ENCODE results near the gene YJU2.
"Not testable (repeated sequence)": the region's sequence is repeated elsewhere in the genome, so short reads cannot be mapped to it uniquely, and the experiment has no call there.

The YJU2 gene

DNA sequence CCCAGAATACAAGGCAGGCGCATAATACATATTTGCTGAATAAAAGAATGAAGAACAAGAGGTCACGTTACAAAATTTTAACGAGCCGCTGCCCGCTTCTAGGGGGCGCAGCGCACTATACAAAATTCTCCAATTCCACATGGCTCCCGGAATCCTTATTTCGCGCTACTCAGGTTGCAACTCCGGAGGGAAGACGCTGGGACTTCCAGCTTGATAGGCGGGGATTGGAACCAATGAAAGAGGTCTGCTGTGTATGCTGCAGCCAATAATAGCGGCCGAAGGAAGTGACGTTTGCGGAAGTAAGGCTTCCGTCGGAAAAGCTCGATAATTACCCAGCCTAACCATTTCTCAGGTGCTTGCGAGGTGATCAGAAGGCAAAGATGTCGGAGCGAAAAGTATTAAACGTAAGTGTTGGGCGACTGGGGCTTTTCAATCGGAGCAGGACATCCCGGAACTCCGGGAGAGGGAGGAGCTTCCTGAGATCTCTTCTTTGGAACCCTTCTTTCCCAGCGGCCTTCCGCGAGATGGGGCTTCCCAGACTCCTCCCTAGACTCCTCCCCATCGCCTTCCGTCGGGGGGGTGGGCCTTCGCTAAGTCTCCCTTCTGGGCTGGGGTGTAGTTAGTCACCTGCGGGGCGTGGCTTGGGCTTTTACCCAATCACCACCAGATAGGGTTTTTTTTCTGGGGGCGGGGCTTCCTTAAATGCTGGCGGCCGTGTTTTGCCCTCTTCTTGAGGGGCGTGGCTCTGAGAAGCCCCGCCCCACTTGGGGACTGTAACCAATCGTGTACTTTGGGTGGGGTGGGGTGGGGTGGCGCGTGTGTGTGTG, at the start of gene YJU2:
TSS of gene YJU2 (plus strand) at position 314 of the 827 bp plus-strand sequence. CDS start at position 381, 67 bp downstream.
- DNase-seq, result peak; percentile 91

DNA sequence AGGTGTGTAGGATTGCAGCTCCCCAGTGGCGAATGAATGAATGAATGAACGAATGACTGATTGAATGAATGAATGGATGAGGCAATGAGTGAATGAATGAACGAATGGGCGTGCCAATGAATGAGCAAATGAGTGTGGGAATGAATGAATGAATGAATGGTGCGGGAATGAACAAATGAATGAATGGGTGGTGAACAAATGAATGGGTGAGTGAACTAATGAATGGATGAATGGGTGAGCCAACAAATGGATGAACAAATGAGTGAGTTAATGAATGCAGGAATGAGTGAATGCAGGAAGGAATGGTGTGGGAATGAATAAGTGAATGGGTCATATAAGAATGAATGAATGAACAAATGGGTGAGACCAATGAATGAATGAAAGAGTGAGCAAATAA, 49.7 kb upstream of the YJU2 start:
- no peak for DNase-seq

DNA sequence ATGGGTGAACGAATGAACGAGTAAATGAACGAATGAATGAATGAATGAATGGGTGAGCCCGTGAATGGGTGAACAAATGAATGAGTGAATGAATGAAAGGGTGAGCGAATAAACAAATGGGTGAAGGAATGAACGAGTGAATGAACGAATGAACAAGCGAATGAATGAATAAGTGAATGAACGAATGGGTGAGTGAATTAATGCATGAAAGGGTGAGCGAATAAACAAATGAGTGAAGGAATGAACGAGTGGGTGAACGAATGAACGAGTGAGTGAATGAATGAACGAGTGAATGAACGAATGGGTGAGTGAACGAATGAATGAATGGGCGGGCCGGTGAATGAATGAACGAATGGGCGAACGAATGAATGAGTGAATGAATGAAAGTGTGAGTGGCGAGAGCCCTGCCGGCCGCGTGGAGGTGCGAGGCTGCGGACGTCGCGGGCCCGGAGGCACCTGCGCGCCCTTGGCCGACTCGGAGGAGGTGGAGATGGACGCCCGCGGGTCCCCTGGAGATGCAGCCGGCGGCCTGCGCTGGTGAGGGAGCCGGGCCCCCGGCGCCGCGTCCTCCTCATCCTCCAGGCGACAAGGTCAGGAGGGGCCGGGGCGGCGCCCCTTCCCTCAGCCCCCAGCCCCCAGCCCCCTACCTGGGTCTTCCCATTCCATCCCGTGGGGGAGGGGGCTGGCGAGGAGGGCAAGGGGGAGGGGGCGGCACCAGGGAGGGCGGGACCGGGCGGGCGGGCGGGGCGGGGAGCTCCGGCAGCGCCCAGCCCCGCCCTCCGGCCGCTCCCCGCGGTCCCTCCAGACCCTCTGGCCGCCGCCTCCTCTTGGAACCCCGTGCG, 49.0 kb upstream of the YJU2 start:
- no peak for DNase-seq

- DNase-seq, result no peak
Observed at GRCh38 chr19:4198467-4199126, 48.3 kb upstream of the YJU2 start.

DNA sequence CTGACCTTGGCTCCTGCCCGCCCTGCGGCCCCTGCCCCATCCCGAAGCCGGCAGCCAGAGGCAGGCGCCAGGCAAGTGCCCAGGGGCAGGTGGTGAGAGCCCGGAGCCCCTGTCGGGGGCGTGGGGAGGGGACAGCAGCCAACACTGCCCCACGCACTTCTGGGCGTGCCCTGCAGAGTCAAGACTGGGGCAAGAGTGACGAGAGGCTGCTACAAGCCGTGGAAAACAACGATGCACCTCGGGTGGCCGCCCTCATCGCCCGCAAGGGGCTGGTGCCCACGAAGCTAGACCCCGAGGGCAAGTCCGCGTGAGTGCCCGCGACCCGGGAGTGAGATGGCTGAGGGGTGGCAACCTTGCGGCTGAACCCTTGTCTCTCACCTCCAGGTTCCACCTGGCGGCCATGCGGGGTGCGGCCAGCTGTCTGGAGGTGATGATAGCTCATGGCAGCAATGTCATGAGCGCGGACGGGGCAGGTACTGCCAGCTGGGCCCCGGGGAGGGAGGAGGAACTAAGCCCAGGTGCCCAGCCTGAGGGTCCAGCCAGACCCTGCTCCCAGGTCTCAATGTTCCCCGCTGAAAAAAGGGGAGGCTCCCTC, 47.1 kb upstream of the YJU2 start:
- DNase-seq, result no peak

DNA sequence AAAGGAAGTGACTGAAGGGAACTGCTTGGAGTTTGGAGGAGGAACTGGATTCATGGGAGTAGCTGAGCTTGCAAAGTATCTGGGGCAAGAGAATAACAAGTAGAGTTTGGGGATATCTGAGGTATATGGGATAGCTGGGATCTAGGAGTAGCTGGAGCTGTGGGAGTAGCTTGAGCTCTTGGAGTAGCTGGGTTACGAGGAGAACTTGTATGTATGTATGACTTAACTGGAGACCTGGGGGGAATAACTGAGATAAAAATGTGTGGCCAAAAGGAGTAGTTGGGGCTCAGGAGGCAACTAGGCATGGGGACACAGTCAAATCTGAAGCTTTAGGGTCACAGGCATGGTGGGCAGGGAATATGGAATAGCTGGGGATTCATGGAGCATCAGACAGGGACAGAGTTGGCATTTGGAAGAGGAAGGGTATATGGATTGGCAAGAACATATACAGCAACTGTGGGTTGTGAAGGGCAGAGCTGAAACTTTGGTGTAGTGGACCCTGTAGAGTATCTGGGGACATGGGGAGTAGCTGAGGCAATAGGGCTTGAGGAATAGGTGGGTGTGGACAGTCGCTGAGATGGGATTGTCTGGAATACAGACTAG, 45.8 kb upstream of the YJU2 start:
- DNase-seq, result no peak

- no peak for DNase-seq
Observed at GRCh38 chr19:4201798-4202197, 45.1 kb upstream of the YJU2 start.

DNA sequence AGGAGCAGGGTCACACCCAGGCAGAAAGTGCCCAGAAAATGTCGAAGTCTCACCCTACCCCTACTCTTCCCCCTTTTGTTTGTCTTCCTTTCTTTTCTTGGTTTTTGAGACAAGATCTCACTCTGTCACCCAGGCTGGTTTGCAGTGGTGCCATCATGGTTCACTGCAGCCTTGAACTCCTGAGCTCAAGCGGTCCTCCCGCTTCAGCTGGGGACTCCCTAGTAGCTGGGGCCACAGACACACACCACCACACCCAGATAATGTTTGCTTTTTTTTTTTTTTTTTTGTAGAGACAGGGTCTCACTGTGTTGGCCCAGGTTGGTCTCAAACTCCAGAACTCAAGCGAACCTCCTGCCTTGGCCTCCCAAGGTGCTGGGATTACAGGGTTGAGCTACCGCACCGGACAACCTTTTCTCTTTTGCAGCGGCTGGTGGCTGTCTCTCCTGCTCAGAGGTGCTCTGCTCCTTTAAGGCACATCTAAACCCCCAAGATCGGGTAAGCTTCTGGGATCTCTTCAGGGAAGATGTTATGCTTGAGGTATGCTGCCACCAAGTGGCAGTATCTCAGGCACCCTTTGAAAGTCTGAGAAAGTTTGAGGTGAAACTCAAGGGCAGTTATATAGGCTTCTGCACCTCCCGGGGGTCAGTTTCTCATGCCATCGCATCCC, 39.9 kb upstream of the YJU2 start:
- DNase-seq, result no peak

GRCh38 chr19:4208385-4209094, 38.3 kb upstream of the YJU2 start:
- no peak for DNase-seq

- no peak for DNase-seq
Observed at GRCh38 chr19:4210166-4210731, 36.6 kb upstream of the YJU2 start.

DNA sequence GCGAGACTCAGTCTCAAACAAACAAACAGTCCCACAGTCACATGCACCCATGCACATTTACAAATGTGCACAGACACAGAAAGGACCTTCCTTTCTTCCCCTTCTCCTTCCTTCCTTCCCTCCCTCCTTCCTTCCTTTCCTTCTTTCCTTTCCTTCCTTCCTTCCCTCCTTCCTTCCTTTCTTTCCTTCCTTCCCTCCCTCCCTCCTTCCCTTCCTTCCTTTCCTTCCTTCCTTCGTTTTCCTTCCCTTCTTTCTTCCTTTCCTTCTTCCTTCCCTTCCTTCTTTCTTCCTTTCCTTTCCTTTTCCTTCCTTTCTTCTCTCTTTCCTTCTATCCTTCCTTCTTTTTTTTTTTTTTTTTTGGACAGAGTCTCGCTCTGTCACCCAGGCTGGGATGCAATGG, 33.8 kb upstream of the YJU2 start:
- DNase-seq, result no peak

- no peak for DNase-seq
Observed at GRCh38 chr19:4215807-4216206, 31.1 kb upstream of the YJU2 start.

- no peak for DNase-seq
Observed at GRCh38 chr19:4216846-4217245, 30.0 kb upstream of the YJU2 start.

- no peak for DNase-seq
Observed at GRCh38 chr19:4217429-4218264, 29.2 kb upstream of the YJU2 start.

GRCh38 chr19:4218523-4218922, 28.4 kb upstream of the YJU2 start:
- DNase-seq, result not testable (repeated sequence)

DNA sequence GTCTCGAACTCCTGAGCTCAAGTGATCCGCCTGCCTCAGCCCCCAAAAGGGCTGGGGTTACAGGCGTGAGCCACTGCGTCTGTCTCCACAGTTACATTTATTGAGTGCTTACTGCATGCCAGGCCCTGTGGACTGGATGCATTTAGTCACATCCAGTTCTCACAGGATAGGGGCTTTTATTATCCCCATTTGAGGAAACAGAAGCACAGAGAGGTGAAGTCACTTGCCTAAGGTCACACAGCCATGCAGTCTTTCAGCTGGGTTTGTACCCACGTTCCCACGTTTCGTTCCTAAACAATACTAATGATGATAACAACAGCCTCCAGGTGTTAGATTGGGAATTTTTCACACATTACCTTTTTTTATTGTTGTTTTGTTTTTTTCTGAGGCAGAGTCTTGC, 26.7 kb upstream of the YJU2 start:
- no peak for DNase-seq

GRCh38 chr19:4224470-4224869, 22.4 kb upstream of the YJU2 start:
- no peak for DNase-seq

- no peak for DNase-seq
Observed at GRCh38 chr19:4225885-4226284, 21.0 kb upstream of the YJU2 start.

DNA sequence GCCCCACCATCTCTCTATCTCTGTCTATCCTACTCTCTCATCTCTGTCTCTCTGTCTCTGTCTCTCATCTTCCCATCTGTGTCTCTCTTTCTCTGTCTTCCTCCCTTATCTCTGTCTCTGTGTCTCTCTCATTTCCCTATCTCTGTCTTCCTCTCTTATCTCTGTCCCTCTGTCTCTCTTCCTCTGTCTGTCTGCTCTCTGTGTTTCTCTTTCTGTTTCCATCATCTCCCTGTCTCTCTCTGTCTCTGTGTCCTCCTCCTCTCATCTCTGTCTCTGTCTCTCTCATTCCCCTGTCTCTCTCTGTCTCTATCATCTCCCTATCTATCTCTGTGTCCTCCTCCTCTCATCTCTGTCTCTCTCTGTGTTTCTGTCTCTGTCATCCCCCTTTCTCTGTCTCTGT, 19.1 kb upstream of the YJU2 start:
- no peak for DNase-seq

DNA sequence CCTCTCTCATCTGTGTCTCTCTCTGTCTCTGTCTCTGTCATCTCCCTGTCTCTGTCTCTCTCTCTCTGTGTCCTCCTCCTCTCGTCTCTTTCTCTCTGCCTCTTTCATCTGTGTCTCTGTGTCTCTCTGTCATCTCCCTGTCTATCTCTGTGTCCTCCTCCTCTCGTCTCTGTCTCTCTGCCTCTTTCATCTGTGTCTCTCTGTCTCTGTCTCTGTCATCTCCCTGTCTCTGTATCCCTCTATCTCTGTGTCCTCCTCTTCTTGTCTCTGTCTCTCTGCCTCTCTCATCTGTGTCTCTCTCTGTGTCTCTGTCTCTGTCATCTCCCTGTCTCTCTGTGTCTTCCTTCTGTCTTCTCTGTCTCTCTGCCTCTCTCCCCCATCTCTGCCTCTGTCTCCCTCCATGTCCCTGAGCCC, 18.1 kb upstream of the YJU2 start:
- no peak for DNase-seq

All from NCI-H2081 treated with DMSO at 0.1 percent for 48 hours (cell line).